Fibroblast of pulmonary artery (primary cell): ENCODE data around the gene MAMDC4.
A peak's percentile ranks its signal among the peaks of the same experiment; 100 is the strongest.
"Not testable (repeated sequence)": the region's sequence is repeated elsewhere in the genome, so short reads cannot be mapped to it uniquely, and the experiment has no call there.

Experiments used
- DNase-seq: peaks from one replicate; pipeline ENCODE4 v3.0.0-alpha.2; 2010; ENCODE audit warnings: low read depth
- H3K4me3 ChIP-seq: replicated peaks from 2 replicates; pipeline ENCODE4 v1.5.1; 2011; ENCODE audit warnings: low read depth, mild to moderate bottlenecking, control low read depth, low read length, moderate library complexity
- CTCF ChIP-seq: IDR thresholded peaks from 2 replicates; pipeline ENCODE4 v1.5.1; 2011; ENCODE audit warnings: mild to moderate bottlenecking, control low read depth, low read length, inconsistent platforms; ENCODE audit errors: missing control alignments

MAMDC4 gene

DNA sequence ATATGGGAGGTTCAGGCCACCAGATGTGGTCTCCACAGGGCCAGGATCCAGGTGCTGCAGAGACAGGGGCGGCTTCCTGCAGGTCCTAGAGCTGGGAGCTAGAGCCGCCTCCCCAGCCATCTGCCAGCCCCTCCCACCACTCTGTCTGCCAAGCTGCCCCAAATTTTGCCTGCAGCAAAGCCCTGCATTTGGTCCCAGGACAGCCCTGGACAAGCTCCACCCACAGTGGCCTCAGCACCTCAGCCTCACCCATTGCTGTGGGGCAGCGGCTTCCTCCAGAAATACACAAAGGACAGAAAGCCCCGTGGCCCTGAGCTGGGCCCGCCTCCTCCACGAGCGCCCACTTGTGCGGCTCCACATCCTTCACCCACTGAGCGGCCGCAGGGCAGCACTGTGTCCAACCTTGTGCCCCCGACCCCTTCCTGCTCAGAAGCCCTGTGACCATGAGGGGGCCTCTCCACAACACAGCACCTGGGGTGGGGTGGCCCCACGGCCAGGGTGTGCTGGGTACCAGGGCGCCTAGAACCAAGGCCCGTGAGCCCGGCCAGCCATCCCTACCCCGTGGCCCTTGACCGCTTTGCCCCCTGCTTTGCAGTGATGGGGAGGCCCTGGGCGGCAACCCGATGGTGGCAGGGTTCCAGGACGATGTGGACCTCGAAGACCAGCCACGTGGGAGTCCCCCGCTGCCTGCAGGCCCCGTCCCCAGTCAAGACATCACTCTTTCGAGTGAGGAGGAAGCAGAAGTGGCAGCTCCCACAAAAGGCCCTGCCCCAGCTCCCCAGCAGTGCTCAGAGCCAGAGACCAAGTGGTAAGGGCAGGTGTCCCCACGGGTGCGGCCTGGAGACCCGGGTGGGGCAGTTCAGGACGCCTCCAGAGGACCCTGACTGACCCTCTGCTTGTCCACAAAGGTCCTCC, 13.6 kb upstream of the MAMDC4 start:
- DNase-seq = no peak
- no peak overlapping the region for H3K4me3 ChIP-seq
- no peak for TF ChIP-seq CTCF

DNA sequence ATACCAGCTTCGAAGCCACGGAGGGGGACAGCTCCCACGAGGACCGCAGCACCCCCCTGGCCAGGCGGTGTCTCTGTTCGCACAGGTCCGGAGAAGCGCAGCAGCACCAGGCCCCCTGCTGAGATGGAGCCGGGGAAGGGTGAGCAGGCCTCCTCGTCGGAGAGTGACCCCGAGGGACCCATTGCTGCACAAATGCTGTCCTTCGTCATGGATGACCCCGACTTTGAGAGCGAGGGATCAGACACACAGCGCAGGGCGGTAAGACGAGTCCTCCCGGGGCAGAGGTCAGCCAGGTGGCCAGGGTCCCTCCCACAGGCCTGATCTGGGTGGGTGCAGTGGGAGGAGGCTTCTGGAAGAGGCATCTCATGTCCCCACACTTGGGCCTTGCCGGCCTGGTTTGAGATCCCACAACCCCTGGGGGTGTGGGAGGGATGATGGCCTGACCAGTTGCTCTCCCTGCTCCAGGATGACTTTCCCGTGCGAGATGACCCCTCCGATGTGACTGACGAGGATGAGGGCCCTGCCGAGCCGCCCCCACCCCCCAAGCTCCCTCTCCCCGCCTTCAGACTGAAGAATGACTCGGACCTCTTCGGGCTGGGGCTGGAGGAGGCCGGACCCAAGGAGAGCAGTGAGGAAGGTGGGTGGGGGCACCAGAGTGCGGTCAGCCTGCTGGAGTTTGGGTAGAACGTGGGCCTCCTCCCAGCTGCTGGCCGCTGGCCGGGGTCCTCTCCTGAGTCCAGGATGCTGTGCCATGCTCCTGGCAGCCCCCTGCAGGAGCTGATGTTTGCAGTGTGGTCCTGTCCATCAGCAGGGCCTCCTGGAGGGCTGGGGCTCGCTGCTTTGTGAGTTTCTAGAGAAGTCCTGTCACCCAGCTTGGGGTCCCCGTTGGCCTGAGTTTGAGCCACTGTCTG, 12.7 kb upstream of the MAMDC4 start:
- no peak overlapping the region for H3K4me3 ChIP-seq
- no peak for DNase-seq
- TF ChIP-seq CTCF = no peak

DNA sequence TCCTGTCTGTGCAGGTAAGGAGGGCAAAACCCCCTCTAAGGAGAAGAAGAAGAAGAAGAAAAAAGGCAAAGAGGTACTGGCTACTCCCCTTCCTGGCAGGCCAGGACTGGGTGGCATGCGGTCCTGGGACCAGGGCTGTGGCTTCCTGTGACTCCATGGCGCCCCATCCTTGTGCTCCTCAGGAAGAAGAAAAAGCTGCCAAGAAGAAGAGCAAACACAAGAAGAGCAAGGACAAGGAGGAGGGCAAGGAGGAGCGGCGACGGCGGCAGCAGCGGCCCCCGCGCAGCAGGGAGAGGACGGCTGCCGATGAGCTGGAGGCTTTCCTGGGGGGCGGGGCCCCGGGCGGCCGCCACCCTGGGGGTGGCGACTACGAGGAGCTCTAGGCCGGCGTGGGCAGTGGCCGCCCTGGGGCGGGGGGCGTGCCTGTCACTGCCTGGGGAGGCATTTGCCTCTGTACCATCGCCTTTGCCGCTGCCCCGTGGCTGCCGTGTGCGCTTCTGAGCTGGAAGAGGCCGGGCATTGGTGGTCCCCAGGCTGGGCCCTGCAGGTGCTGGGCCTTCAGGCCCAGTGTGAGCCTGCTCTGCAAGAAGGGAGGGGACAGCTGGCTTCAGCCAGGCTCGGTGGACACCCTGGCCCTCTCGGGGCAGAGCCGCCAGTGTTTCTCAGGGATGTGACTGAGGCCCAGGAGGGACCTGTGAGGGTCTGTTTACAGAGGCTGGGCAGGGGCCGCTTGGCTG, 11.8 kb upstream of the MAMDC4 start:
- no peak overlapping the region for H3K4me3 ChIP-seq
- no peak for TF ChIP-seq CTCF
- no peak for DNase-seq

GRCh38 chr9:136840877-136841645, 11.1 kb upstream of the MAMDC4 start:
- no peak overlapping the region for H3K4me3 ChIP-seq
- peak; percentile 44 for DNase-seq

DNA sequence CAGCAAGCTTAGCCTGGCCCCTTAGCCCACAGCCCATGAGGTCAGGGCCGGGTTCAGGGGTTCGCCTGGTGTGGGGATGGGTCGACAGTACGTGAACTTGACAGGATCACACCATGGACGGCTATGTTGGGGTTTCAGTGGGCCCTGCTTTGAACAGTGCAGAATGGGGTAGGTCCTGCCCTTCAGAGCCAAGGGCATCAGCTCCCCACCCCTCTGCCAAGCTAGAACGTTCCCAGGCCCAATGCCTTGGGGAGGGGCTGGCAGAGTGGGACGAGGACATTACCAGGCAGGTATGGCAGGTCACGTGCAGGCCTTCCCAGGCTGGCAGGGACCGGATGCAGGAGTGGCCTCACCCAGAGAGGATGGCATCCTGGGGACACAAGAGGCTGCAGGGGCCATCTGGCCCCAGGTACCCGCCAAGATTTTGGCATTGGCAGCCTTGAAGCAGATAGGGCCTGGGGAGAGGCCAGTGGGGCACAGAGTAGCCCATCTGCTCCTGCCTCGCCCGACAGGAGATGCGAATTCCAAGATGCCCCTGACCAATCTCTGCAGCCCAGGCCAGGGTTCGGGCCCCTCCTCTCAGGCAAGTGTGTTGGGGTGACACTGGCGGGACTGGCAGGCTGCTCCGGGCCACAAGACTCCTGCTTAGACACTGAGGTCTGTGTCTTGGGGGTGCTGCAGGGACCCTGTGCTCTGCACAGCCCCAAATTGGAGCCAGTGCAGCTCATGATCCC, 10.3 kb upstream of the MAMDC4 start:
- not testable (repeated sequence) for DNase-seq, H3K4me3 ChIP-seq

More at GRCh38 chr9:136840877-136841645, 11.1 kb upstream of the MAMDC4 start:
- no peak for TF ChIP-seq CTCF

DNA sequence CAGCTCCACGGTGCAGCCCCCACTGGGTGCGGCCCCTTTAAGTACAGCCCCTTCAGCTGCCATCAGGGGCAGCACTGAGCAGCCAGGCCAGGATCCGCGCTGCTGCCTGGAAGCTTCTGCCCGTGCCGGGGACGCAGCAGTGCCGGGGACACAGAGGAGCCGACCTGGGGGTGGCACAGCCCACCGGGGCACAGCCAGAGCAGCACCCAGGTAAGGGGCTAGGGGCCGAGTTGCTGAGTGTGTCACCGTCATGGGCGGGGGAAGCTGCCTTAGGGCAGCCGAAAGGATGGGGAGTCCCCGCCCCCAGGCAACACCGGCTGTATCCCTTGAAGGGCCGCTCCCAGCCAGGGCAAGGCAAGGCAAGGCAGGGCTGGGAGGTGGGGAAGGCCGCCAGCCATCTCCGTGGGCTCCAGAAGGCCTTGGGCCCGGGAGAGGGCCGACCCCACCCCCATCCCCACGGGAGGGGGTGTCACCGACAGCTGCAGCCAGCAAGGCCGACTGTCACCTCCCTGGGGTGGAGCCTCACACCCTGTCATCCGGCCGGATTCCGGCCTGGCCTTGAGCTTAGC, 9.7 kb upstream of the MAMDC4 start, which contains the start of gene AJM1:
Gene AJM1, plus strand, starts transcription at position 99 of the 569 bp plus-strand sequence. CDS start 1,937 bp downstream, outside the sequence.
- peak within 1 kb of the TSS; percentile 54 for H3K4me3 ChIP-seq
- TF ChIP-seq CTCF = peak; percentile 74
- peak; percentile 77 for DNase-seq

- DNase-seq, H3K4me3 ChIP-seq: not testable (repeated sequence)
Measured at GRCh38 chr9:136843159-136843800, 8.9 kb upstream of the MAMDC4 start.
